Measurements from ENCODE around the gene F5. TPM values are rescaled to one million over a fixed set of nuclear protein-coding genes. Genes with fewer than 3 reads are reported as not detected.
A peak's percentile ranks its signal among the peaks of the same experiment; 100 is the strongest.

F5 gene
- total and polyA plus RNA-seq, 2 of the 13 experiments (the other 11 are each of a cell fraction or from before 2014, with no cell fraction given), result 38.3 to 64.0 TPM

GRCh38 chr1:169584483-169585144, 1.7 kb downstream of the F5 start (continued):
- 0 out of 2 replicates have a peak, but pooled peaks have one; percentile 29 for TF ChIP-seq TFE3 (CRISPR knock-in tag; IDR thresholded peaks at IDR 0.05)
- peak; percentile 82 for TF ChIP-seq POGZ (CRISPR knock-in tag; IDR thresholded peaks at IDR 0.05)
- no peak for TF ChIP-seq RFXAP (CRISPR knock-in tag; IDR thresholded peaks at IDR 0.05; ENCODE audit: borderline replicate concordance)
- peak; percentile 49; the same call in 1 of the 2 replicates for TF ChIP-seq SALL1 (CRISPR knock-in tag; IDR thresholded peaks at IDR 0.05)
- peak; percentile 44; the same call in 1 of the 2 replicates for TF ChIP-seq MIXL1 (CRISPR knock-in tag; IDR thresholded peaks at IDR 0.05)
- no peak for TF ChIP-seq PREB (CRISPR knock-in tag; IDR thresholded peaks at IDR 0.05)
- TF ChIP-seq ZNF274 (CRISPR knock-in tag; IDR thresholded peaks at IDR 0.05), result no peak
- TF ChIP-seq ZNF230 (CRISPR knock-in tag; IDR thresholded peaks at IDR 0.05), result no peak
- 0 out of 2 replicates have a peak, but pooled peaks have one; percentile 18 for TF ChIP-seq NR2C2 (CRISPR knock-in tag; IDR thresholded peaks at IDR 0.05; ENCODE audit: borderline replicate concordance)
- TF ChIP-seq ZNF614 (CRISPR knock-in tag; IDR thresholded peaks at IDR 0.05; ENCODE audit: borderline replicate concordance), result peak; percentile 18; the same call in 1 of the 2 replicates
- TF ChIP-seq PPARG (CRISPR knock-in tag; conservative IDR thresholded peaks at IDR 0.05), result peak; percentile 90
- TF ChIP-seq, protein P1, sequence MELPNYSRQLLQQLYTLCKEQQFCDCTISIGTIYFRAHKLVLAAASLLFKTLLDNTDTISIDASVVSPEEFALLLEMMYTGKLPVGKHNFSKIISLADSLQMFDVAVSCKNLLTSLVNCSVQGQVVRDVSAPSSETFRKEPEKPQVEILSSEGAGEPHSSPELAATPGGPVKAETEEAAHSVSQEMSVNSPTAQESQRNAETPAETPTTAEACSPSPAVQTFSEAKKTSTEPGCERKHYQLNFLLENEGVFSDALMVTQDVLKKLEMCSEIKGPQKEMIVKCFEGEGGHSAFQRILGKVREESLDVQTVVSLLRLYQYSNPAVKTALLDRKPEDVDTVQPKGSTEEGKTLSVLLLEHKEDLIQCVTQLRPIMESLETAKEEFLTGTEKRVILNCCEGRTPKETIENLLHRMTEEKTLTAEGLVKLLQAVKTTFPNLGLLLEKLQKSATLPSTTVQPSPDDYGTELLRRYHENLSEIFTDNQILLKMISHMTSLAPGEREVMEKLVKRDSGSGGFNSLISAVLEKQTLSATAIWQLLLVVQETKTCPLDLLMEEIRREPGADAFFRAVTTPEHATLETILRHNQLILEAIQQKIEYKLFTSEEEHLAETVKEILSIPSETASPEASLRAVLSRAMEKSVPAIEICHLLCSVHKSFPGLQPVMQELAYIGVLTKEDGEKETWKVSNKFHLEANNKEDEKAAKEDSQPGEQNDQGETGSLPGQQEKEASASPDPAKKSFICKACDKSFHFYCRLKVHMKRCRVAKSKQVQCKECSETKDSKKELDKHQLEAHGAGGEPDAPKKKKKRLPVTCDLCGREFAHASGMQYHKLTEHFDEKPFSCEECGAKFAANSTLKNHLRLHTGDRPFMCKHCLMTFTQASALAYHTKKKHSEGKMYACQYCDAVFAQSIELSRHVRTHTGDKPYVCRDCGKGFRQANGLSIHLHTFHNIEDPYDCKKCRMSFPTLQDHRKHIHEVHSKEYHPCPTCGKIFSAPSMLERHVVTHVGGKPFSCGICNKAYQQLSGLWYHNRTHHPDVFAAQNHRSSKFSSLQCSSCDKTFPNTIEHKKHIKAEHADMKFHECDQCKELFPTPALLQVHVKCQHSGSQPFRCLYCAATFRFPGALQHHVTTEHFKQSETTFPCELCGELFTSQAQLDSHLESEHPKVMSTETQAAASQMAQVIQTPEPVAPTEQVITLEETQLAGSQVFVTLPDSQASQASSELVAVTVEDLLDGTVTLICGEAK (IDR thresholded peaks at IDR 0.05), result no peak
- TF ChIP-seq, protein P1 (CRISPR knock-in tag; IDR thresholded peaks at IDR 0.05), result no peak
- no peak for TF ChIP-seq ZNF839 (CRISPR knock-in tag; IDR thresholded peaks at IDR 0.05; ENCODE audit: borderline replicate concordance)
- peak; percentile 56 to 83 for TF ChIP-seq POLR2A (IDR thresholded peaks at IDR 0.05; ENCODE audit: insufficient read depth in 1 of 2, low read depth in 2 of 2, low read length in 2 of 2)
- no peak for TF ChIP-seq ADNP (CRISPR knock-in tag; IDR thresholded peaks at IDR 0.05)
- TF ChIP-seq SRSF1 (optimal IDR thresholded peaks at IDR 0.05; ENCODE audit: low read depth, low read length), result no peak
- TF ChIP-seq FOXP1 (IDR thresholded peaks at IDR 0.05), result no peak
- peak; percentile 10; the same call in 1 of the 2 replicates for TF ChIP-seq FOXP1 (CRISPR knock-in tag; IDR thresholded peaks at IDR 0.05)

All from HepG2 (cell line).